ENCODE results near the gene HRK.

DNA sequence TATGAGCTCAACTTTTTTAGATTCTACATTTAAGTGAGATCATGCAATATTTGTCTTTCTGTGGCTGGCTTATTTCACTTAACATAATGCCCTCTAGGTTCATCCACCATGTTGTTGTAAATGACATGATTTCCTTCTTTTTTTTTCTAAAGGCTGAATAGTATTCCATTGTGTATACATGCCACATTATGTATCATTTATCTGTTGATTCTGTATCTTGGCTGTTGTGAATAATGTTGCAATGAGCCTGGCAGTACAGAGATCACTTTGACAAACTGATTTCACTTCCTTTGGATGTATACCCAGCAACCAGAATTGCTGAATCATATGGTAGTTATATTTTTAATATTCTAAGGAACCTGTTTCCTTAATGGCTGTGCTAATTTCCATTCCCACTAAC lies 48.6 kb upstream of the HRK start:
- no peak for TF ChIP-seq POLR2A (IDR thresholded peaks at IDR 0.05)
- TF ChIP-seq, protein P1, sequence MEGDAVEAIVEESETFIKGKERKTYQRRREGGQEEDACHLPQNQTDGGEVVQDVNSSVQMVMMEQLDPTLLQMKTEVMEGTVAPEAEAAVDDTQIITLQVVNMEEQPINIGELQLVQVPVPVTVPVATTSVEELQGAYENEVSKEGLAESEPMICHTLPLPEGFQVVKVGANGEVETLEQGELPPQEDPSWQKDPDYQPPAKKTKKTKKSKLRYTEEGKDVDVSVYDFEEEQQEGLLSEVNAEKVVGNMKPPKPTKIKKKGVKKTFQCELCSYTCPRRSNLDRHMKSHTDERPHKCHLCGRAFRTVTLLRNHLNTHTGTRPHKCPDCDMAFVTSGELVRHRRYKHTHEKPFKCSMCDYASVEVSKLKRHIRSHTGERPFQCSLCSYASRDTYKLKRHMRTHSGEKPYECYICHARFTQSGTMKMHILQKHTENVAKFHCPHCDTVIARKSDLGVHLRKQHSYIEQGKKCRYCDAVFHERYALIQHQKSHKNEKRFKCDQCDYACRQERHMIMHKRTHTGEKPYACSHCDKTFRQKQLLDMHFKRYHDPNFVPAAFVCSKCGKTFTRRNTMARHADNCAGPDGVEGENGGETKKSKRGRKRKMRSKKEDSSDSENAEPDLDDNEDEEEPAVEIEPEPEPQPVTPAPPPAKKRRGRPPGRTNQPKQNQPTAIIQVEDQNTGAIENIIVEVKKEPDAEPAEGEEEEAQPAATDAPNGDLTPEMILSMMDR (IDR thresholded peaks at IDR 0.05), result no peak
